ENCODE measurements around the gene CLASP1.

Gene CLASP1

GRCh38 chr2:121293450-121294325, 355.6 kb downstream of the CLASP1 start:
- no peak for DNase-seq

GRCh38 chr2:121291251-121291580, 358.0 kb downstream of the CLASP1 start:
- no peak for DNase-seq

- DNase-seq: no peak
Observed at GRCh38 chr2:121289271-121289670, 360.0 kb downstream of the CLASP1 start.

GRCh38 chr2:121288454-121289231, 360.6 kb downstream of the CLASP1 start:
- DNase-seq: no peak

- DNase-seq: no peak
Observed at GRCh38 chr2:121287956-121288355, 361.3 kb downstream of the CLASP1 start.

Data from hypothalamus (tissue), 51 donors.